Gastroesophageal sphincter (tissue), 4 donors: ENCODE data around the gene FOXE3. TPM values are rescaled to one million over a fixed set of nuclear protein-coding genes. Genes with fewer than 3 reads are reported as not detected.

Source experiments
- ATAC-seq: fragments of 150-250 bp; one replicate; pipeline ENCODE4 v1.9.1; 2016; ENCODE audit warnings: mild to moderate bottlenecking, moderate library complexity
- H3K27ac ChIP-seq, 4 donors: fragments of 200-600 bp; sonication (generic) in 3 of 4; 1 replicate in 3 of 4; 2 replicates in 1 of 4; pipeline ENCODE4 v1.5.1; 2016 to 2019
- H3K27me3 ChIP-seq: fragments of 200-600 bp; sonication (generic); one replicate; pipeline ENCODE4 v1.5.1; 2019
- H3K36me3 ChIP-seq, 2 donors: fragments of 200-600 bp; sonication (generic); one replicate each; pipeline ENCODE4 v1.5.1; 2019; ENCODE audit warnings: control low read depth in 1 of 2
- H3K4me1 ChIP-seq, 3 donors: fragments of 200-600 bp; sonication (generic); 1 replicate in 2 of 3; 2 replicates in 1 of 3; pipeline ENCODE4 v1.5.1; 2016 to 2019; ENCODE audit warnings: control low read depth in 2 of 3
- H3K4me3 ChIP-seq, 2 donors: fragments of 200-600 bp; sonication (generic); one replicate each; pipeline ENCODE4 v1.5.1; 2019; ENCODE audit warnings: mild to moderate bottlenecking in 1 of 2, moderate library complexity in 1 of 2
- H3K9me3 ChIP-seq, 3 donors: fragments of 200-600 bp; sonication (generic); one replicate each; pipeline ENCODE4 v1.5.1; 2017 to 2019; ENCODE audit warnings: control low read depth in 2 of 3
- CTCF ChIP-seq, 4 experiments: fragments of 200-600 bp in 2 of 4; fragments of 450-650 bp in 2 of 4; sonication (generic) in 1 of 4; IDR thresholded peaks; one replicate each; pipeline ENCODE4 v1.5.1; 2017 to 2019; ENCODE audit warnings: antibody characterized with exemption in 4 of 4, mild to moderate bottlenecking in 2 of 4, moderate library complexity in 2 of 4
- EP300 ChIP-seq: sonication (generic); formaldehyde crosslinking; IDR thresholded peaks from one replicate; pipeline ENCODE4 v1.6.1; 2017; ENCODE audit warnings: antibody characterized with exemption, mild to moderate bottlenecking
- POLR2A ChIP-seq, 2 donors: fragments of 450-650 bp; IDR thresholded peaks; one replicate each; pipeline ENCODE4 v1.6.1; 2017; ENCODE audit warnings: antibody characterized with exemption in 2 of 2, mild to moderate bottlenecking in 2 of 2, moderate library complexity in 1 of 2
- POLR2AphosphoS5 ChIP-seq: sonication (generic); formaldehyde crosslinking; IDR thresholded peaks from one replicate; pipeline ENCODE4 v1.6.1; 2017; ENCODE audit warnings: antibody characterized with exemption
- WGBS, 2 donors: methylation state at CpG; one replicate each; pipeline ENCODE4 v1.1.5; 2018; ENCODE audit warnings: low coverage in 1 of 2; 5-methylcytosine and 5-hydroxymethylcytosine counted together
- total RNA-seq, 4 donors: library from RNA; depleted of rRNA; stranded (reverse); fragments of >200 nt; gene quantifications; one replicate each; pipeline ENCODE4 v1.1.0, GENCODE V29; 2016

The FOXE3 gene
- total RNA-seq, 4 donors from 2014 or later = not detected

GRCh38 chr1:47435506-47436303 is 19.6 kb downstream of the FOXE3 start:
- Histone ChIP-seq H3K4me3 (peak overlapping the region in 1 of 2 donors; percentile 72), H3K9me3 (no peaks in the 10 kb centered on the region), H3K36me3 (no peaks in the 10 kb centered on the region), H3K27me3 (peaks cover 99% of the 10 kb centered on the region), H3K27ac (no peak overlapping the region), H3K4me1 (peaks cover 0 to 71% (median 27%) of the 10 kb centered on the region in 3 donors)
- 49 to 88% methylated on average over 2 to 5 of the region's 6 CpGs for WGBS, 2 donors
- no peak for TF ChIP-seq POLR2A (IDR thresholded peaks at IDR 0.05)
- ATAC-seq = no peak

GRCh38 chr1:47436304-47436978 is 20.4 kb downstream of the FOXE3 start:
- H3K9me3 ChIP-seq = no peaks in the 10 kb centered on the region
- peaks cover 0 to 71% (median 27%) of the 10 kb centered on the region in 3 donors for H3K4me1 ChIP-seq
- peaks cover 99% of the 10 kb centered on the region for H3K27me3 ChIP-seq
- TF ChIP-seq CTCF (IDR thresholded peaks at IDR 0.05) = peak in 3 of 4 experiments; percentile 57 to 75 (median 62)
- TF ChIP-seq POLR2AphosphoS5 = no peak
- no peak for TF ChIP-seq POLR2A (IDR thresholded peaks at IDR 0.05)
- H3K36me3 ChIP-seq = no peaks in the 10 kb centered on the region
- peak overlapping the region; percentile 39 to 72 for H3K4me3 ChIP-seq
- WGBS, 2 donors = 20 to 28% methylated on average over 2 to 4 of the region's 23 CpGs
- H3K27ac ChIP-seq = peak overlapping the region in 3 of 4 donors; percentile 73 to 82 (median 79)
- no peak for ATAC-seq

GRCh38 chr1:47436979-47437446 is 20.9 kb downstream of the FOXE3 start:
- Histone ChIP-seq H3K27ac (peak overlapping the region in 3 of 4 donors; percentile 73 to 82 (median 79)), H3K4me1 (peaks cover 0 to 68% (median 26%) of the 10 kb centered on the region in 3 donors), H3K36me3 (no peaks in the 10 kb centered on the region), H3K9me3 (no peaks in the 10 kb centered on the region), H3K27me3 (peaks cover 99% of the 10 kb centered on the region), H3K4me3 (peak overlapping the region; percentile 39 to 72)
- TF ChIP-seq POLR2A (IDR thresholded peaks at IDR 0.05) (no peak), EP300 (no peak), POLR2AphosphoS5 (no peak), CTCF (IDR thresholded peaks at IDR 0.05) (no peak)
- 0% methylated on average over 2 of the region's 46 CpGs; no CpG with 5 or more reads in 1 of the 2 donors for WGBS, 2 donors
- no peak for ATAC-seq

- TF ChIP-seq POLR2AphosphoS5 (no peak), CTCF (IDR thresholded peaks at IDR 0.05) (peak in 3 of 4 experiments; percentile 91 to 97 (median 96)), POLR2A (IDR thresholded peaks at IDR 0.05) (peak; percentile 40 to 46)
- Histone ChIP-seq H3K27me3 (peaks cover 99% of the 10 kb centered on the region), H3K4me1 (peaks cover 0 to 62% (median 21%) of the 10 kb centered on the region in 3 donors), H3K36me3 (no peaks in the 10 kb centered on the region), H3K27ac (peak within 1 kb of the TSS in 3 of 4 donors; percentile 73 to 82 (median 79)), H3K4me3 (peak within 1 kb of the TSS; percentile 39 to 72), H3K9me3 (no peaks in the 10 kb centered on the region)
- peak; percentile 92 for ATAC-seq
- WGBS, 2 donors = no CpG with 5 or more reads among the region's 80 CpGs
Measured at GRCh38 chr1:47437447-47438164, 21.5 kb downstream of the FOXE3 start, which contains the start of gene FOXD2. Gene FOXD2, plus strand, starts transcription at chr1:47438044. Its CDS starts 92 bp downstream, at chr1:47438136.
